GM06990 (cell line): ENCODE results near the gene SPTBN5.

ENCODE experiments used
- DNase-seq: peaks from one replicate; pipeline ENCODE4 v3.0.0-alpha.2; 2011; ENCODE audit not compliant: insufficient read length; ENCODE audit errors: extremely low read depth
- H3K27me3 ChIP-seq: replicated peaks from 2 replicates; pipeline ENCODE4 v1.6.0; 2011; ENCODE audit warnings: low read length; ENCODE audit not compliant: control insufficient read depth, insufficient read depth
- H3K36me3 ChIP-seq: 2 replicates; pipeline ENCODE4 v1.5.1; 2011; ENCODE audit warnings: low read length; ENCODE audit not compliant: control insufficient read depth, insufficient read depth
- H3K4me3 ChIP-seq: replicated peaks from 2 replicates; pipeline ENCODE4 v1.5.1; 2011; ENCODE audit warnings: low read depth, mild to moderate bottlenecking, control low read depth, low read length
- TF ChIP-seq, protein P1 (sequence below): IDR thresholded peaks from 2 replicates; pipeline ENCODE4 v1.5.1; 2011; ENCODE audit warnings: low read length, control low read depth, mild to moderate bottlenecking, inconsistent platforms; ENCODE audit not compliant: insufficient read depth, poor library complexity, severe bottlenecking

The SPTBN5 gene

DNA sequence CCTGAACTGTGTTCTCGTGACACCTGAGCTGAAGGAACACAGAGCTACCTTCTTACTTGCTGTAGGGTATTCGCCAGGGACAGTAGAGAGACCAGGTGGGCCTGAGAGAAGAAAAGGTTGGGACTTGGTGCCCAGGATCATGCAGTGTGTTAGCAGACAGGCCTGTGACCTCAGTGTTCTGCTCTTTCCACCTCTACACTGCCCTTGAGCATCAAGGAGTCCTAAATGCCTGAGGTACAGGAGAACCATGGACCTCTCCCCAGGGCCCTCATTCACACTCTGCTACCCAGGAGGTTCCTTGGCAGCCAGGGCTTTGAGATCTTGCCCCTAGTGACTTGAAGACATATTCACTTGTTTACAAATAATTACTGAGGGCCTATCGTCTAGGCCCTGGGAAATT is 88.1 kb downstream of the SPTBN5 start:
- TF ChIP-seq, protein P1, sequence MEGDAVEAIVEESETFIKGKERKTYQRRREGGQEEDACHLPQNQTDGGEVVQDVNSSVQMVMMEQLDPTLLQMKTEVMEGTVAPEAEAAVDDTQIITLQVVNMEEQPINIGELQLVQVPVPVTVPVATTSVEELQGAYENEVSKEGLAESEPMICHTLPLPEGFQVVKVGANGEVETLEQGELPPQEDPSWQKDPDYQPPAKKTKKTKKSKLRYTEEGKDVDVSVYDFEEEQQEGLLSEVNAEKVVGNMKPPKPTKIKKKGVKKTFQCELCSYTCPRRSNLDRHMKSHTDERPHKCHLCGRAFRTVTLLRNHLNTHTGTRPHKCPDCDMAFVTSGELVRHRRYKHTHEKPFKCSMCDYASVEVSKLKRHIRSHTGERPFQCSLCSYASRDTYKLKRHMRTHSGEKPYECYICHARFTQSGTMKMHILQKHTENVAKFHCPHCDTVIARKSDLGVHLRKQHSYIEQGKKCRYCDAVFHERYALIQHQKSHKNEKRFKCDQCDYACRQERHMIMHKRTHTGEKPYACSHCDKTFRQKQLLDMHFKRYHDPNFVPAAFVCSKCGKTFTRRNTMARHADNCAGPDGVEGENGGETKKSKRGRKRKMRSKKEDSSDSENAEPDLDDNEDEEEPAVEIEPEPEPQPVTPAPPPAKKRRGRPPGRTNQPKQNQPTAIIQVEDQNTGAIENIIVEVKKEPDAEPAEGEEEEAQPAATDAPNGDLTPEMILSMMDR, result no peak
- no peak for DNase-seq
- peaks cover 2% of the 10 kb centered on the region for H3K36me3 ChIP-seq
- H3K4me3 ChIP-seq, result no peak overlapping the region
- H3K27me3 ChIP-seq, result no peaks in the 10 kb centered on the region

DNA sequence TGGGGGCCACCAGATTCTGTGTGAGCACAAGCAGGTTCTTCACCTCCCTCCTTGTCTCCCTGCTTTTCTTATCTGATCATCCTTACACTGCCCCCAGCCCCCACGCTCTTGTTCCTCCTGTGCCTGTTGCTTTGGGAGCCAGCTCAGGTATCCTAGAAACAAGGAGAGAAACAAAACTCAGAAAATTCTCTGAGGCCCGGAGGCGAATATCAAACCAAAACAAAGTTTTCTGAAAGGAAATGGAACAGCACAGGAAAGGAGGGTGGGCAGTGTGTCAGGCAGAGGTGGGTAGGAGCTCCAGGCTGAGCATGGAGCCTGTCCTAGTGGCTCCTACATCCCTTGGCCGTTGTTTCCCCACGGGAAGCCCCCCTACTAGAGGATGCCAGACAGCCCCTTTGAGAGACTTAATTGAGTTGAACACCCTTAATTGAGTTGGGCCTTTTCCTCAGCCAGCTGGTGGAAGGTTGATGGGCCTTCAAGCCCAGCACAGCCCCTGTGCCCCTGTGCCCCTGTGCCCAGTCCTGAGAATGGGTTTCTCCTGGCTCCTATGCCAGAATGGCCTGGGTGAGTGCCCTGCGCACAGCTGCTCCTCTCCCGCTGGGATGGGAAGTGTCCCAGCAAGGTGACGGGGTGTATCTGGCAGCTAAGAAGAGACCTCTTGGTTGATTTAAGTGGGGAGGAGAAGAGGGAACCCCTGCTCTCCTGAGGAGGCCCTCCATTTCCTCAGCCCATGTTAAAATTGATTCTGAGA is 88.8 kb downstream of the SPTBN5 start:
- DNase-seq, result no peak
- Histone ChIP-seq H3K4me3 (no peak overlapping the region), H3K36me3 (peaks cover 4% of the 10 kb centered on the region), H3K27me3 (no peaks in the 10 kb centered on the region)
- TF ChIP-seq, protein P1, result no peak

DNA sequence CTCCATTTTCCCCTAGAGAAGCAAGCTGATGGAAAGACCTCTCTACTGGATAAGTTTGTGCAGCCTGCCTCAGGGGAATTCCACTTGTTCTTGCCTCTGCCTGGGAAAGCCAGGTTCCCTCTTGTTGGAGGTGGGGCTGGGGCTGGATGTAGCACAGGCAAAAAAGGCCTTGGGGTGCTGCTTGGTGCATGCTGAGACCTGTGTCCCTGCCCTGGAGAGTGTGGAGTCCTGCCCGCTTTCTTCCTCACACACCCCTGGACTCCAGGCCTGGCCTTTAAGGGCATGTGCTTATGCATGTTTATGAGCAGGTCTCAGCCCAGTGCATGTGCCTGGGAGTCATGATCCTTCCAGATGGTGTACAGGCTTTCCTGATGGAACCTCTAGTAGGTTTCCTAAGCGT is 89.5 kb downstream of the SPTBN5 start:
- DNase-seq, result no peak
- TF ChIP-seq, protein P1, result no peak
- Histone ChIP-seq H3K36me3 (peaks cover 4% of the 10 kb centered on the region), H3K4me3 (no peak overlapping the region), H3K27me3 (no peaks in the 10 kb centered on the region)

DNA sequence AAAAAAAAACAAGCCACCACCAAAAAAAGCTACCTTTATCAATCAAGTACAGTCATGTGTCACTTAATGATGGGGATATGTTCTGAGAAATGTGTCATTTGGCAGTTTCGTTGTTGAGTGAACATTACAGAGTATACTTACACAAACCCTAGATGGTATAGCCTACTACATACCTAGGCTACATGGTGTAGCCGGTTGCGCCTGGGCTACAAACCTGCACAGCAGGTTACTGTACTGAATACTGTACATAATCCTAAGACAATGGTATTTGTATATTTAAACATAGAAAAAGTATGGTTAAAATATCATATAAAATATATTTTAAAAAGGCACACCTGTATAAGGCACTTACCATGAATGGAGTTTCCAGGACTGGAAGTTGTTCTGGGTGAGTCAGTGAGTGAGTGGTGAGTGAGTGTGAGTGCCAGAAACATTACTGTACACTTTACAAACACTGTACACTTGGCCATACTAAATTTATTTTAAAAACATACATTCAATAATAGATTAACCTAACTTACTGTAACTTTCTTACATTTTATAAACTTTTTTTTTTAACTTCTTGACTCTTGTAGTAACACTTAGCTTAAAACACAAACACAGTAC is 91.9 kb downstream of the SPTBN5 start:
- peaks cover 4% of the 10 kb centered on the region for H3K36me3 ChIP-seq
- TF ChIP-seq, protein P1, result no peak
- DNase-seq, result no peak
- H3K4me3 ChIP-seq, result no peak overlapping the region
- no peaks in the 10 kb centered on the region for H3K27me3 ChIP-seq

DNA sequence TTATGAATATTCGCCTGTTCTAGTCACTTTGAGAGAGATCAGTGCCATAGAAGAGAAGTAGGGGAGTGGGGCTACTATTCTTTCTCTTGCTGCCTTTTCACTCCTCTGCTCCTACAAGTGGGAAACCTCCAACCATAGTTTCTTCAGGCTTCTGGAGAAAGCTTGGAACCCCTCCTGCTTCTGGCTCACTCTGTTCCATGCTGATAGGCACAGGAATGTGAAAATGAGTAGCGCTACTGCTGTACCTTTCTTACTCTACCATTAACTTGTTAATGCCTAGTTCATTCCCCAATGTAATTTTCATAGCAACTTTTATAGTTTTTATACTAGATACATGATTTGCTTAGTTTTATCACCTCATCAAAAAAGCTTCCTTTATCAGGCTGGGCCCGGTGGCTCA is 92.7 kb downstream of the SPTBN5 start:
- TF ChIP-seq, protein P1, result no peak
- H3K27me3 ChIP-seq, result no peaks in the 10 kb centered on the region
- no peak for DNase-seq
- H3K4me3 ChIP-seq, result no peak overlapping the region
- peaks cover 4% of the 10 kb centered on the region for H3K36me3 ChIP-seq
